ENCODE data around the gene NFATC2. TPM values are rescaled to one million over a fixed set of nuclear protein-coding genes. Genes with fewer than 3 reads are reported as not detected.

The NFATC2 gene
- total RNA-seq, 1 donor from 2014 or later = 46.0 TPM

- Mint-ChIP-seq H3K27me3 (no peaks in the 10 kb centered on the region), H3K4me1 (peaks cover 95% of the 10 kb centered on the region), H3K36me3 (ENCODE audit: low read depth) (peaks cover 23% of the 10 kb centered on the region), H3K9me3 (no peaks in the 10 kb centered on the region), H3K27ac (peak overlapping the region; percentile 83), H3K4me3 (peak overlapping the region; percentile 69)
- CTCF ChIA-PET = no interaction called here
- no peak for TF ChIP-seq CTCF (IDR thresholded peaks at IDR 0.05)
- intact Hi-C loops (cut with micrococcal nuclease) = loop anchor here (2.0 to 5.0 kb wide), 3 partner anchors 48 to 128 kb away; no protein-coding TSS in a partner anchor
- POLR2A ChIA-PET = interaction anchor here (0.7 to 4.3 kb wide), 5 partner anchors 13 to 677 kb away, joined by 3 to 35 read pairs (median 4); partner anchors contain the start of gene NFATC2
- peak; percentile 29 for ATAC-seq (ENCODE audit: low read depth)
- DNase-seq = no peak
Measured at GRCh38 chr20:51529081-51529681, 13.3 kb downstream of the NFATC2 start.

GRCh38 chr20:51528263-51529027, 14.1 kb downstream of the NFATC2 start:
- Mint-ChIP-seq H3K27ac (peak overlapping the region; percentile 83), H3K27me3 (no peaks in the 10 kb centered on the region), H3K36me3 (ENCODE audit: low read depth) (peaks cover 25% of the 10 kb centered on the region), H3K9me3 (no peaks in the 10 kb centered on the region), H3K4me1 (peaks cover 92% of the 10 kb centered on the region), H3K4me3 (peak overlapping the region; percentile 69)
- CTCF ChIA-PET = interaction anchor here (1.1 to 1.3 kb wide), 3 partner anchors 14 to 124 kb away, joined by 3 to 5 read pairs (median 3); partner anchors contain the start of gene NFATC2
- DNase-seq (no peak), ATAC-seq (ENCODE audit: low read depth) (peak; percentile 26)
- intact Hi-C loops (cut with micrococcal nuclease) = loop anchor here (2.0 to 5.0 kb wide), 3 partner anchors 48 to 128 kb away; no protein-coding TSS in a partner anchor
- no peak for TF ChIP-seq CTCF (IDR thresholded peaks at IDR 0.05)
- POLR2A ChIA-PET = interaction anchor here (0.7 to 4.3 kb wide), 4 partner anchors 13 to 105 kb away, joined by 6 to 35 read pairs (median 6); partner anchors contain the start of gene NFATC2

GRCh38 chr20:51526754-51527153, 15.8 kb downstream of the NFATC2 start:
- DNase-seq (no peak), ATAC-seq (ENCODE audit: low read depth) (no peak)
- intact Hi-C loops (cut with micrococcal nuclease) = loop anchor here (5.0 kb wide), 1 partner anchor 71 kb away; no protein-coding TSS in a partner anchor
- peaks cover 31% of the 10 kb centered on the region for H3K36me3 Mint-ChIP-seq (ENCODE audit: low read depth)
- peaks cover 88% of the 10 kb centered on the region for H3K4me1 Mint-ChIP-seq
- CTCF ChIA-PET = interaction anchor here (0.7 to 1.5 kb wide), 3 partner anchors 16 to 1456 kb away, joined by 3 to 5 read pairs (median 3); partner anchors contain the start of gene NFATC2
- no peaks in the 10 kb centered on the region for H3K27me3 Mint-ChIP-seq
- H3K9me3 Mint-ChIP-seq = no peaks in the 10 kb centered on the region
- peak overlapping the region; percentile 82 for H3K27ac Mint-ChIP-seq
- no peak for TF ChIP-seq CTCF (IDR thresholded peaks at IDR 0.05)
- no peak overlapping the region for H3K4me3 Mint-ChIP-seq
- POLR2A ChIA-PET = interaction anchor here (1.2 to 4.3 kb wide), 3 partner anchors 15 to 122 kb away, joined by 4 to 35 read pairs (median 4); partner anchors contain the start of gene NFATC2

GRCh38 chr20:51526106-51526470, 16.4 kb downstream of the NFATC2 start:
- no peak for TF ChIP-seq CTCF (IDR thresholded peaks at IDR 0.05)
- peaks cover 83% of the 10 kb centered on the region for H3K4me1 Mint-ChIP-seq
- CTCF ChIA-PET = interaction anchor here (1.5 kb wide), 1 partner anchor 16 kb away, joined by 5 read pairs; the partner anchor contains the start of gene NFATC2
- intact Hi-C loops (cut with micrococcal nuclease) = loop anchor here (5.0 kb wide), 1 partner anchor 71 kb away; no protein-coding TSS in a partner anchor
- no peaks in the 10 kb centered on the region for H3K9me3 Mint-ChIP-seq
- H3K36me3 Mint-ChIP-seq (ENCODE audit: low read depth) = peaks cover 32% of the 10 kb centered on the region
- no peaks in the 10 kb centered on the region for H3K27me3 Mint-ChIP-seq
- POLR2A ChIA-PET = interaction anchor here (0.7 to 4.3 kb wide), 8 partner anchors 14 to 126 kb away, joined by 3 to 35 read pairs (median 4); partner anchors contain the start of gene NFATC2
- peak overlapping the region; percentile 58 for H3K4me3 Mint-ChIP-seq
- DNase-seq (no peak), ATAC-seq (ENCODE audit: low read depth) (no peak)
- H3K27ac Mint-ChIP-seq = peak overlapping the region; percentile 82
